ENCODE measurements around the gene SEM1.
"Not testable (repeated sequence)": the region's sequence is repeated elsewhere in the genome, so short reads cannot be mapped to it uniquely, and the experiment has no call there.

Gene SEM1

DNA sequence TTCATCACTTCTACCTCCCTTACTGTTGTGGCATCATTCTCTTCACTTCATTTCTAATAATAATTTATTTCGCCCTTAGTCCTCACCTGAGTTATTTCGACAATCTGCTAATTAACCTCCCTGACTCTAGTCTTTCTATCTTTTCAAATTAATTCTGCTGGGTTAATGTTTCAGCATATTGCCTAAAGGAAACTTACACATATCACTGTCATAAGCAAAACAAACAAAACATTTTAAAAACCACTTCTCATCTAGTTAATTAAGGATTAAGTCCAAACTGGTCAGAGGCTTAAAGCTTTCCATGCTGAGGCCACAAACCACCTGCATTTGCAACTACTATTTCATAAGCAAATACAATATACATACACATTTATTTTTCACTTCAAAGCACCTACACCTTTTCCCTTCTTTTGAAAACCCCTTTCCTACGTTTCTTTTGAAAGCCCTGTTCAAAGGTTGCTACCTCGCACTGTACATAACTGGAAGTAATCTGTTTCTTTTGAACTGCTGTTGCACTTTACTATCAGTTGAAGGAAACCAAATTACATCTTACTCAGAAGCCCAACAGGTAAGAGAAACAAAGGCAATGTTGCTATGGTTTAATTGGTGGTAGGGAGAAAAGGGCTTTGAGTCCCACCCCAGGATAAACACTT, 10.3 kb downstream of the SEM1 start:
- peak; percentile 30 for FAIRE-seq
- TF ChIP-seq POLR2AphosphoS5 (IDR thresholded peaks at IDR 0.05; ENCODE audit: low read depth, low read length) (no peak), TAF1 (IDR thresholded peaks at IDR 0.05; ENCODE audit: borderline replicate concordance, low read depth, low read length) (no peak), POLR2A (IDR thresholded peaks at IDR 0.05; ENCODE audit: low read depth, low read length) (no peak)
- DNase-seq (ENCODE audit: insufficient read length), result no peak

DNA sequence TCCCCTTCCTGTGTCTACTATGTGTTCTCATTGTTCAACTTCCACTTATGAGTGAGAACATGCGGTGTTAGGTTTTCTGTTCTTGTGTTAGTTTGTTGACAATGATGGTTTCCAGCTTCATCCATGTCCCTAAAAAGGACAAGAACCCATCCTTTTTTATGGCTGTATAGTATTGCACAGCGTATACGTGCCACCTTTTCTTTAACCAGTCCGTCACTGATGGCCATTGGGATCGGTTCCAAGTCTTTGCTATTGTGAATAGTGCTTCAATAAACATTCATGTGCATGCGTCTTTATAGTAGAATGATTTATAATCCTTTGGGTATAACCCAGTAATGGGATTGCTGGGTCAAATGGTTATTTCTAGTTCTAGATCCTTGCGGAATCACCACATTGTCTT, 11.2 kb downstream of the SEM1 start:
- not testable (repeated sequence) for FAIRE-seq; DNase-seq (ENCODE audit: insufficient read length)

DNA sequence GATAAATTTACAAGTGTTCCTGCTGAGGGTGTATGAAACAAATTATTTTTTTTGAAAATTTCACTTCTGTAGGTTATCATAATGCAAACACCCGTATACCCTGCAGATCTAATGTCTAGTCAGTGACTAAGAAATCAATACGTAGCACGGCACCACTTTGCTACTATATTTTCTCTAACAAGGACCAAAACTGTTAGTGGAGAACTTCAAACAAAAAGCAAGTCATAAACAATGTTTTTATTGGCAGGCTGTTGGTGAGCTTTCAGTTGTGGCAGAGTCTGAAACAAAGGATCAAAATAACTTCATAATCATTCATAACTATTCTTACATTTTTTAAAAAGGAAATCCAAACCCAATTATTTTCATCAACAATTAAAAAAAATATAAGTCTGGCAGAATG, 11.8 kb downstream of the SEM1 start:
- no peak for DNase-seq (ENCODE audit: insufficient read length)
- FAIRE-seq, result no peak
- TF ChIP-seq TAF1 (IDR thresholded peaks at IDR 0.05; ENCODE audit: borderline replicate concordance, low read depth, low read length) (no peak), POLR2AphosphoS5 (IDR thresholded peaks at IDR 0.05; ENCODE audit: low read depth, low read length) (no peak), POLR2A (IDR thresholded peaks at IDR 0.05; ENCODE audit: low read depth, low read length) (no peak)

DNA sequence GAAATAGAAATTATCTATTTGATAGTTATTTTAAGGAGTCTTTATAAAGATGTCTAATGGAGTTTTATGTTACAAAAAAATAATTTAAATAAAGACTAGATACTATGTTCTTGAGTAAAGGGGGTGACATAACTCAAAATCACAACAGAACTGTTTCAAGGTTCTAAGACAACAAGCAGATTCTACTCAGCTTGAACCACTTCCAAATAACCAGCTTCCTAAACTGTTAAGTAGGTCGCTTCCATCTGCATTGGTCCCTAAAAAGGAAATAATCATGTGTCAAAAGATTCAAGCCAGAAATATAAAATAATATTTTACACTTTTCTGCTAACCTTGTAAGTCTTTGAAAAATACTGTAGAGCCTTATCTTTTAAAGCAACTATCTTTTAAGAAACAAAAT, 14.1 kb downstream of the SEM1 start:
- TF ChIP-seq POLR2AphosphoS5 (IDR thresholded peaks at IDR 0.05; ENCODE audit: low read depth, low read length) (no peak), TAF1 (IDR thresholded peaks at IDR 0.05; ENCODE audit: borderline replicate concordance, low read depth, low read length) (no peak), POLR2A (IDR thresholded peaks at IDR 0.05; ENCODE audit: low read depth, low read length) (no peak)
- no peak for FAIRE-seq
- DNase-seq (ENCODE audit: insufficient read length), result no peak

DNA sequence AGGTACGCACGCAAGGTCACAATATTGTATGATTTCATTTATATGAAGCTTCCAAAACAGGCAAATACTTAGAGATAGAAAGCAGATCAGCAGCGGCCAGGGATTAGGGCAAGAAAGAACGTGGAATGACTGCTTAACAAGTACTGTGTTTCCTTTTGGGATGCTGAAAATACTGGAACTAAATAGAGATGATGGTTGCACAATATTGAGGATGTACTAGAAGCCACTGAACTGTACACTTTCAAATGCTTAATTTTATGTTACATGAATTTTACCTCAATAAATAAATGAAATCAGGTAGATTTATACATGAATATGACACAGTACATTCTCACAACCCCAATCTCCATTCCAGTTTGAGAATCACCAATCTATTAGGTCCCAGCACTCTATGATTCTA, 15.6 kb downstream of the SEM1 start:
- FAIRE-seq (no peak), DNase-seq (ENCODE audit: insufficient read length) (no peak)
- TF ChIP-seq POLR2AphosphoS5 (IDR thresholded peaks at IDR 0.05; ENCODE audit: low read depth, low read length), result no peak
- TF ChIP-seq TAF1 (IDR thresholded peaks at IDR 0.05; ENCODE audit: borderline replicate concordance, low read depth, low read length), result no peak
- TF ChIP-seq POLR2A (IDR thresholded peaks at IDR 0.05; ENCODE audit: low read depth, low read length), result no peak

DNA sequence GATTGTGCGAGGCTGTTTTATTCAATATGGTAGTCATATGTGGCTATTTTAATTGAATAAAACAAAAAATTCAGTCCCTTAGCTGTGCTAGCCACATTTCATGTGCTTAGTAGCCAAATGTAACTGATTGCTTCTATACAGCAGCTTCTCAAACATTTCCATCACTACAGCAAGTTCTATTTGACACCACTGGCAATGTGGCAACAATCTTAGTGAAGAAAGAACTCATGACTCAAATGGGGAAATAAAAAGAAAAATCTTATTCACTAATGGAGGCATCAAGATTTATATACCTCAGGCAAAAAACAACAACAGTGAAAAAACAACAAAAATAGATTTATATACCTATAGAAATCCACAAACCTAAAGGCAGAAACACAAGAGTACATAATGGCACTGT, 17.9 kb downstream of the SEM1 start:
- DNase-seq (ENCODE audit: insufficient read length) (no peak), FAIRE-seq (no peak)
- TF ChIP-seq POLR2A (IDR thresholded peaks at IDR 0.05; ENCODE audit: low read depth, low read length), result no peak
- no peak for TF ChIP-seq TAF1 (IDR thresholded peaks at IDR 0.05; ENCODE audit: borderline replicate concordance, low read depth, low read length)
- no peak for TF ChIP-seq POLR2AphosphoS5 (IDR thresholded peaks at IDR 0.05; ENCODE audit: low read depth, low read length)

DNA sequence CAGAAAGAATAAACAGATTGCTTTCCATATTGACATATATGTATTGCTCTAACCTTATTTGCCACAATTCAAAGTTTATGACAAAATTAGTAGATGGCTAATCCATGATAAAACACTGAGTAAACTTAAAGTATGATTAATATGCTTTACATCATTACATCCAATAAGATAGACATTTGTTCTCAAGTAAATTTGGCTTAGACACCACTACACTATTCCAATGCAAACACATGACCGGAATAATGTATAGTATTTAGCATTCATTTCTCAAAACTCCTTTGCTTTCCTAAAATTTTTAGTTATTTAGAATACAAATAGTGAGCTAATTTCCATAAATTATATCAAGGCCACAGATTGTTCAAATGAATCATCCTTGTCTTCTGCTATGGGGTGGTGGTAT, 20.2 kb downstream of the SEM1 start:
- FAIRE-seq (no peak), DNase-seq (ENCODE audit: insufficient read length) (no peak)
- TF ChIP-seq POLR2A (IDR thresholded peaks at IDR 0.05; ENCODE audit: low read depth, low read length) (no peak), TAF1 (IDR thresholded peaks at IDR 0.05; ENCODE audit: borderline replicate concordance, low read depth, low read length) (no peak), POLR2AphosphoS5 (IDR thresholded peaks at IDR 0.05; ENCODE audit: low read depth, low read length) (no peak)

DNA sequence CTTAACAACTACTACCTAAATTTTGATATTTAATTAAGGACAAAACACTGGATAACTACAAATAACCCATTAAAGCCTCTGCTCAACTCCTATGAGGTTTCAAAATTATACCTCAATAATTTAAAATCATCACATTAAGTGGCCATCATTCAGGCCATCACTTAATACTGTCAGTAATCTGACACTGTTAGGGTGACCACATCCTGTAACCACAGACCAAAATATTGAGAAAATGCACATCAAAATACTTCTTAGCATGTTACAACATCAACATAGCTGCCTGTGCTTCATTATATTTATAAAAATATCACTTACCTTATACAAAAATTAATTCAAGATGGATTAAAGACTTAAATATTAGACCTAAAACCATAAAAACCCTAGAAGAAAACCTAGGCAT, 23.3 kb downstream of the SEM1 start:
- DNase-seq (ENCODE audit: insufficient read length) (no peak), FAIRE-seq (no peak)
- no peak for TF ChIP-seq POLR2AphosphoS5 (IDR thresholded peaks at IDR 0.05; ENCODE audit: low read depth, low read length)
- no peak for TF ChIP-seq POLR2A (IDR thresholded peaks at IDR 0.05; ENCODE audit: low read depth, low read length)
- TF ChIP-seq TAF1 (IDR thresholded peaks at IDR 0.05; ENCODE audit: borderline replicate concordance, low read depth, low read length), result no peak

DNA sequence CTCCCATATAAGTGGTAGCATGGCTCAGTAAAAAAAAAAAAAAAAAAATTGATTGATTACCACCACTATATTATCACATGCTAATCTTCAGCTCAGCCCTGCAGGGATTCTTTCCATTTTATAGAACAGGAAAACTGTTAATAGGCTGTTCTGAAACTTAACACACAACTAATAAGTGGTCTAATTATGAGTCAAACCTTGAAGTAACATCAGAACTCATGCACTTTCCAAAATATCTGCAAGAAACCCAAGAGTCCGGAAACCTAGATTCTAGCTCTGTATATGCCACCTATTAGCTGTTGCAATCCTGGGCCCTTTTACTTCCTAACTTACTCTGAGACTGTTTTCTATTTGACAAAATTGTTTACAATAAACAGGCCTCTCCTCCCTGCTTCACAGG, 23.9 kb downstream of the SEM1 start:
- DNase-seq (ENCODE audit: insufficient read length), result no peak
- TF ChIP-seq POLR2A (IDR thresholded peaks at IDR 0.05; ENCODE audit: low read depth, low read length) (no peak), POLR2AphosphoS5 (IDR thresholded peaks at IDR 0.05; ENCODE audit: low read depth, low read length) (no peak), TAF1 (IDR thresholded peaks at IDR 0.05; ENCODE audit: borderline replicate concordance, low read depth, low read length) (no peak)
- FAIRE-seq, result no peak

DNA sequence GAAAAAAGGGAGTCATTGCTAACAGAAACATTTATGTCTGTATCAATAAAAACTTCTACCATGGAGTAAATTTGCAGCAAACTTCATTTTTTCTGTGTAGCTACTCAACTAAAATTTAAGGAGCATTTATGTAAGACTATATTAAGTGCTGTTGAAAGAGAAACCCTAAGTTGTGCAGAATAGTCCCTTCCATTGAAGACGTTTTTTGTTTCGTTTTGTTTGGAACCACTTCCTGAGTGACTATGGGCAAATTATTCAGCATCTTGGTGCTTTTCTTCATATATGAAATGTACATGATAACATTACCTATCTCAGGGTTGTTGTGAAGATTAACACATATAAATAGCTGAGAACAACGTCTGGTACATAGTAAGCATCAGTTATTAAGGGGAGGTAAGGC, 24.3 kb downstream of the SEM1 start:
- FAIRE-seq (no peak), DNase-seq (ENCODE audit: insufficient read length) (no peak)
- TF ChIP-seq POLR2AphosphoS5 (IDR thresholded peaks at IDR 0.05; ENCODE audit: low read depth, low read length) (no peak), TAF1 (IDR thresholded peaks at IDR 0.05; ENCODE audit: borderline replicate concordance, low read depth, low read length) (no peak), POLR2A (IDR thresholded peaks at IDR 0.05; ENCODE audit: low read depth, low read length) (no peak)

DNA sequence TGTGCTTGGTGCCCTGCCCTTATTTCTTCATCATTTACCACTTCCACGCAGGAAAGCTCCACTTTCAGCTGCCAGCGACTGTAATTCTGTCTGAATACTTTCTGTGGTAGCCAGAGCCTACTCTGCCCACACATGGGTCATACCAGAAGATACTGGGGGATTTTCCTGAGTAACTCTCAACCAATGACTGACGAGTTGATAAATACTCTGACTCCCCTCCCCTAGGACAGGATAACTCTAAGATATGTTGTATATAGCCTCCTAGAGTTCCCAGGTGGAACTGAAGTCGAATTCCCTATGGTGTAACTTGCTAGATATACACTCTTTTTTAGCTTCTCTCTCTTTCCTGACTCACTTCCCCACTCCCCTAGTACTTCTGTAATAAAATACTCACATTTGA, 29.8 kb downstream of the SEM1 start:
- TF ChIP-seq POLR2A (IDR thresholded peaks at IDR 0.05; ENCODE audit: low read depth, low read length), result no peak
- TF ChIP-seq TAF1 (IDR thresholded peaks at IDR 0.05; ENCODE audit: borderline replicate concordance, low read depth, low read length), result no peak
- no peak for TF ChIP-seq POLR2AphosphoS5 (IDR thresholded peaks at IDR 0.05; ENCODE audit: low read depth, low read length)
- no peak for FAIRE-seq
- no peak for DNase-seq (ENCODE audit: insufficient read length)

DNA sequence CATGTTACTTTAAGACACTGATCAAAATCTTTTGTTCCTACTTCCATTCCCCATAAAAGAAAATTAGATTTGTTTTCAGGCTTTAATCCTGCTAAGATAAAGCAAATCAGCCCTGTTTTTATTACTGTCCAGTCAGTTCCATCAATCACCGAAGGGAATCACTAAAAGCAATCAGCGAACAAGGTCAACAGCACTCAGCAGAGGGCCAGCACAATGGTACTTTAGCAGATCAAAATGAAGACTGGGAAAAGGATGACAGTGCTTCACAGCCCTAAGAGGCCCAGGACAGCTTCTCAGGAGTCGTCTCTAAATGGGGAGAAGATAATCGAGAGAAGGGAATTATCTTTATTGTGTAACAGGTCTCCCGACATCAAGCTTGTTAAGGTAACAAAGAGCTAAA, 32.7 kb downstream of the SEM1 start:
- TF ChIP-seq POLR2A (IDR thresholded peaks at IDR 0.05; ENCODE audit: low read depth, low read length) (no peak), POLR2AphosphoS5 (IDR thresholded peaks at IDR 0.05; ENCODE audit: low read depth, low read length) (no peak), TAF1 (IDR thresholded peaks at IDR 0.05; ENCODE audit: borderline replicate concordance, low read depth, low read length) (no peak)
- DNase-seq (ENCODE audit: insufficient read length) (no peak), FAIRE-seq (no peak)

DNA sequence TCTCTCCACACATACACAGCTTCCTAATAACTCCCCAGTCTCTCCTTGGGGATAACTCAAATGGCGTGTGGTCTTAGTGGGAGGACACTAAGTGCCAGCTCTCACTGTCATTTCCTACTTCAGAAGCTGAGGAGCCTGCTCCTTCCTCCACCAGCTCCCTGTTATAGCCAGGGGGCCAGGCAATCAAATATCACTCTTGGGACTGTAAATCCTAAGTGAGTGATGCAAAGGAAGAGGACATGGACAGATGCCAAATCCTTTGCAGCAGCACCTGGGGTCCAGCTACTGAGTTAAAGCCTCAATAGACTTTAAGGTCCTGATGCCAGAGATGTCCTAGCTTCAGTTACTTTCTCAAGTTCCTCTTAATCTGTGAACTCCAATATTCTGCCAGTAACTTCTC, 34.1 kb downstream of the SEM1 start:
- DNase-seq (ENCODE audit: insufficient read length) (no peak), FAIRE-seq (no peak)
- no peak for TF ChIP-seq POLR2A (IDR thresholded peaks at IDR 0.05; ENCODE audit: low read depth, low read length)
- TF ChIP-seq POLR2AphosphoS5 (IDR thresholded peaks at IDR 0.05; ENCODE audit: low read depth, low read length), result no peak
- no peak for TF ChIP-seq TAF1 (IDR thresholded peaks at IDR 0.05; ENCODE audit: borderline replicate concordance, low read depth, low read length)

Data from GM12892 (cell line).